PC-3 (cell line): ENCODE data around the gene SLC9A3. TPM values are rescaled to one million over a fixed set of nuclear protein-coding genes. Genes with fewer than 3 reads are reported as not detected.

ENCODE experiments used
- ATAC-seq: fragments of 200-7000 bp; cut with Tn5 transposase; 2 replicates; pipeline ENCODE4 v1.9.1; 2020; ENCODE audit warnings: mild to moderate bottlenecking, moderate library complexity
- BruUV-seq: library from RNA; stranded (reverse); fragments of 400-500 nt; replicated peaks from 2 replicates; lab custom pipeline; 2021; lab: Mats Ljungman, UMichigan
- CTCF ChIA-PET: fragments of 300-600 bp; sonication (Branson Sonifier 250); formaldehyde crosslinking; loops from one replicate; lab custom pipeline; 2022; ENCODE audit warnings: antibody characterized with exemption; lab: Charles Lee
- POLR2A ChIA-PET: fragments of 300-600 bp; sonication (Branson Sonifier 250); formaldehyde crosslinking; loops from one replicate; lab custom pipeline; 2022; ENCODE audit warnings: antibody characterized with exemption; ENCODE audit not compliant: unreplicated experiment; lab: Charles Lee
- DNase-seq: peaks from one replicate; pipeline ENCODE4 v3.0.0-alpha.2; 2015
- H2AFZ ChIP-seq: fragments of 300-600 bp; sonication (generic); 2 replicates; pipeline ENCODE4 v1.6.0; 2016; ENCODE audit warnings: antibody characterized with exemption, low read length
- H3F3A ChIP-seq: fragments of 300-600 bp; sonication (generic); one replicate; pipeline ENCODE4 v1.6.0; 2017; ENCODE audit warnings: antibody characterized with exemption, low read length, control low read depth, mild to moderate bottlenecking; ENCODE audit not compliant: unreplicated experiment
- H3K27ac ChIP-seq: fragments of 300-600 bp; sonication (generic); 2 replicates; pipeline ENCODE4 v1.5.1; 2016; ENCODE audit warnings: mild to moderate bottlenecking, low read length
- H3K27me3 ChIP-seq: fragments of 300-600 bp; sonication (generic); 2 replicates; pipeline ENCODE4 v1.6.1; 2016; ENCODE audit warnings: low read length, mixed read lengths
- H3K36me3 ChIP-seq: fragments of 300-600 bp; sonication (generic); 2 replicates; pipeline ENCODE4 v1.6.1; 2016; ENCODE audit warnings: low read depth, mixed run types, low read length, mixed read lengths
- H3K4me1 ChIP-seq: fragments of 300-600 bp; sonication (generic); 2 replicates; pipeline ENCODE4 v1.5.1; 2016; ENCODE audit warnings: low read length; ENCODE audit not compliant: insufficient read depth
- H3K4me2 ChIP-seq: fragments of 300-600 bp; sonication (generic); 2 replicates; pipeline ENCODE4 v1.6.0; 2016; ENCODE audit warnings: low read length
- H3K4me3 ChIP-seq: fragments of 300-600 bp; sonication (generic); 2 replicates; pipeline ENCODE4 v1.5.1; 2016; ENCODE audit warnings: mild to moderate bottlenecking, low read length, mixed read lengths
- H3K79me2 ChIP-seq: fragments of 300-600 bp; sonication (generic); 2 replicates; pipeline ENCODE4 v1.6.1; 2017; ENCODE audit warnings: low read length, mixed read lengths
- H3K9ac ChIP-seq: fragments of 300-600 bp; sonication (generic); 2 replicates; pipeline ENCODE4 v1.6.0; 2016; ENCODE audit warnings: mild to moderate bottlenecking, low read length
- H3K9me2 ChIP-seq: fragments of 300-600 bp; sonication (generic); replicated peaks from 2 replicates; pipeline ENCODE4 v1.6.1; 2016; ENCODE audit warnings: mixed run types, low read length, mixed read lengths
- H3K9me3 ChIP-seq: fragments of 300-600 bp; sonication (generic); 2 replicates; pipeline ENCODE4 v1.6.1; 2016; ENCODE audit warnings: low read length, mixed read lengths
- H4K20me1 ChIP-seq: fragments of 300-600 bp; sonication (generic); 2 replicates; pipeline ENCODE4 v1.6.1; 2016; ENCODE audit warnings: low read length, mixed read lengths
- EZH2 ChIP-seq: fragments of 300-600 bp; sonication (generic); IDR thresholded peaks from one replicate; pipeline ENCODE4 v1.6.1; 2017; ENCODE audit warnings: antibody characterized with exemption, mild to moderate bottlenecking, low read length; ENCODE audit not compliant: unreplicated experiment
- EZH2phosphoT487 ChIP-seq: fragments of 300-600 bp; sonication (generic); IDR thresholded peaks from 2 replicates; pipeline ENCODE4 v1.6.1; 2018; ENCODE audit warnings: mild to moderate bottlenecking, antibody characterized with exemption, low read length, borderline replicate concordance
- intact Hi-C: fragments of 100-400 bp; cut with micrococcal nuclease; formaldehyde crosslinking; loops from 2 replicates; pipeline ENCODE4 v1.9.0; 2023
- total RNA-seq: library from RNA; depleted of rRNA; stranded (reverse); fragments of >200 nt; gene quantifications from 2 replicates; pipeline ENCODE4 v1.2.3, GENCODE V29; 2014
- TF ChIP-seq, protein P1 (sequence below): fragments of 300-600 bp; sonication (generic); conservative IDR thresholded peaks from 2 replicates; pipeline ENCODE4 v1.5.1; 2017; ENCODE audit warnings: antibody characterized with exemption, low read depth, mild to moderate bottlenecking, low read length

SLC9A3 gene
- total RNA-seq, 1 experiment from 2014 or later = 4.9 TPM

DNA sequence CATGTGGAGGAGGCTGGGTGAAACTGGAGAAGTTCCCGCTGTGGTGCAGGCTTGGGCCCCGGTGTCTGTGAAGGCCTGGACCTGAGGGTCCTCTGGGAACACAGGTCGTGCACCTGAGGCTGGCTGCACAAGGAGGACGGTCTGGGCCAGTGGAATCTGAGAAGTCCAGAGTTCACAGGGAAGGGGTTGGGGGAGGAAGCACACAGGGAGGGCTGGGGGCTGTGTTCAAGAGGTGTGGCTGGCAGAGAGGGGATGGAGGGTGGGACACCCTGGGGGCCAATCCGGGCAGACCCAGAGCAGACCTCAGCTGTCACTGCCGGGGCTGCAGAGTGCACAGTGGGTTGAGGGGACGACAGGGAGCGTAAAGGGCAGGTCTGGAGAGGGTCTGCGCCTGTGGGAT is 2.6 kb downstream of the SLC9A3 start:
- ChIA-PET CTCF (no interaction called here), POLR2A (no interaction called here)

DNA sequence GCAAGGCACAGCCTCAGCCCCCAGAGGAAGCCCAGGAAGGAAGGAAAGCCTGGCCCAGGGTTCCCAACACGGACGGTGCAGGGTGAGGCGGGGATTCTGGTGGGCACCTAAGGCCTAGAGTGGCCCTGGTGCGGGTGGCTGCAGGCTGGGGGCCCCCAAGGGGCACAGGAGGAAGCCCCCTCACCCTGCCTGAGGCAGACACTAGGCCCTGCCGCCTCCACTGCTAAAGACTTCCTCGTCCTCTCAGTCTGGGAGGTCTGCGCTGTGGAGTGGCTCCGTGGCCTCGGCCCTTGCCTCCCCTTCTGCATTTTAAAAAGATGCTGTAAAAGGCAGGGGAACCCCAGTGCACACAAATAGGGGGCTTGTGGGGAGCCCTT is 3.4 kb downstream of the SLC9A3 start:
- peaks cover 26% of the 10 kb centered on the region for H3K27me3 ChIP-seq

More for the DNA sequence above, 2.6 kb downstream of the SLC9A3 start:
- Histone ChIP-seq H3K9me3 (no peaks in the 10 kb centered on the region), H3F3A (no peaks in the 10 kb centered on the region), H3K79me2 (no peaks in the 10 kb centered on the region), H3K9me2 (no peaks in the 10 kb centered on the region), H3K36me3 (no peaks in the 10 kb centered on the region), H3K4me1 (no peaks in the 10 kb centered on the region), H2AFZ (no peak overlapping the region), H3K4me2 (no peak overlapping the region), H3K4me3 (no peak overlapping the region), H3K27me3 (peaks cover 30% of the 10 kb centered on the region), H3K9ac (no peak overlapping the region), H4K20me1 (no peaks in the 10 kb centered on the region), H3K27ac (no peak overlapping the region)
- DNase-seq (no peak), ATAC-seq (no peak)
- BruUV-seq = no TSS peak
- TF ChIP-seq, protein P1, sequence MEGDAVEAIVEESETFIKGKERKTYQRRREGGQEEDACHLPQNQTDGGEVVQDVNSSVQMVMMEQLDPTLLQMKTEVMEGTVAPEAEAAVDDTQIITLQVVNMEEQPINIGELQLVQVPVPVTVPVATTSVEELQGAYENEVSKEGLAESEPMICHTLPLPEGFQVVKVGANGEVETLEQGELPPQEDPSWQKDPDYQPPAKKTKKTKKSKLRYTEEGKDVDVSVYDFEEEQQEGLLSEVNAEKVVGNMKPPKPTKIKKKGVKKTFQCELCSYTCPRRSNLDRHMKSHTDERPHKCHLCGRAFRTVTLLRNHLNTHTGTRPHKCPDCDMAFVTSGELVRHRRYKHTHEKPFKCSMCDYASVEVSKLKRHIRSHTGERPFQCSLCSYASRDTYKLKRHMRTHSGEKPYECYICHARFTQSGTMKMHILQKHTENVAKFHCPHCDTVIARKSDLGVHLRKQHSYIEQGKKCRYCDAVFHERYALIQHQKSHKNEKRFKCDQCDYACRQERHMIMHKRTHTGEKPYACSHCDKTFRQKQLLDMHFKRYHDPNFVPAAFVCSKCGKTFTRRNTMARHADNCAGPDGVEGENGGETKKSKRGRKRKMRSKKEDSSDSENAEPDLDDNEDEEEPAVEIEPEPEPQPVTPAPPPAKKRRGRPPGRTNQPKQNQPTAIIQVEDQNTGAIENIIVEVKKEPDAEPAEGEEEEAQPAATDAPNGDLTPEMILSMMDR = no peak
- TF ChIP-seq EZH2 = no peak
- TF ChIP-seq EZH2phosphoT487 = no peak
- intact Hi-C loops = no loop called here

DNA sequence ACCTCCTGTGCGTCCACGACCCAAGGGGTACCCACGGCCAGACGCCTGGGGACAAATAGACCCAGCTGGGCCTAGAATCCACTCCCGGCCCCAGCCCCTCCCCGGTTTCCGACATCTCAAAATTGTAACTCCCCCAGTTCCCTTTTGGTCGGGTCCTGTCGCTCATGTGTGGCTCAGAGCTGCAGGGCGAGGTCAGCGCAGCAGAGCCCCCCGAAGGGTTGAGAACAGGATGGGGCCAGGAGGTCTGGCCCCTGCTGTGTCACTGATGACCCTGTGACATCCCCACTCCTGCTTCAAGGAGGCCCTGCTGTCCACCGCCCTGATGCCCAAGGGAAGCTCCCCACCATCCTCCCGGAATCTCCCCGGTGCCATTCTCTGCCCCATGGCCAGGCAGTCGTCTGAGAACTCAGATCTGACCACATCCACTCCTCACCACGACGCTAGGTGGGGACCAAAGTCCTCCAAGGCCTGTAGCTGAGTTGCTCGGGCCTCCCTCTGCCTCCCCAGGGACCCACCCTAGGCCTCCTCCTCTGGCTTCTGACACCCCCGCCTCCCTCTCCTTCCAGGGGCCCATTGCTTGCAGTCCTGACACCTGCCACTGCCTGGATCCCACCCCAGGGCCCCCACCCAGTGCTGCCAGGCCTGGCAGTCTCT is 3.9 kb downstream of the SLC9A3 start:
- Histone ChIP-seq H3F3A (no peaks in the 10 kb centered on the region), H3K9me2 (no peaks in the 10 kb centered on the region), H3K4me2 (no peak overlapping the region), H3K79me2 (no peaks in the 10 kb centered on the region), H3K9ac (no peak overlapping the region), H3K27ac (no peak overlapping the region), H3K4me3 (no peak overlapping the region), H4K20me1 (no peaks in the 10 kb centered on the region), H3K4me1 (no peaks in the 10 kb centered on the region), H3K36me3 (no peaks in the 10 kb centered on the region), H3K27me3 (peaks cover 22% of the 10 kb centered on the region), H2AFZ (no peak overlapping the region), H3K9me3 (no peaks in the 10 kb centered on the region)
- intact Hi-C loops = no loop called here
- no peak for ATAC-seq
- no peak for DNase-seq
- ChIA-PET CTCF (no interaction called here), POLR2A (no interaction called here)
- TF ChIP-seq EZH2phosphoT487 = no peak
- BruUV-seq = no TSS peak

More for the DNA sequence above, 3.4 kb downstream of the SLC9A3 start:
- Histone ChIP-seq H3F3A (no peaks in the 10 kb centered on the region), H3K4me2 (no peak overlapping the region), H3K4me3 (no peak overlapping the region), H3K36me3 (no peaks in the 10 kb centered on the region), H3K9ac (no peak overlapping the region), H3K9me2 (no peaks in the 10 kb centered on the region), H2AFZ (no peak overlapping the region), H3K27ac (no peak overlapping the region), H3K79me2 (no peaks in the 10 kb centered on the region), H3K4me1 (no peaks in the 10 kb centered on the region), H3K9me3 (no peaks in the 10 kb centered on the region), H4K20me1 (no peaks in the 10 kb centered on the region)
- DNase-seq = no peak
- TF ChIP-seq, protein P1 = no peak
- TF ChIP-seq EZH2phosphoT487 = no peak
- no peak for TF ChIP-seq EZH2
- BruUV-seq = no TSS peak
- intact Hi-C loops = no loop called here
- POLR2A ChIA-PET = no interaction called here
- CTCF ChIA-PET = no interaction called here
- ATAC-seq = no peak
